ENCODE data around the gene LCA5L. TPM values are rescaled to one million over a fixed set of nuclear protein-coding genes. Genes with fewer than 3 reads are reported as not detected.

The LCA5L gene
- total and polyA plus RNA-seq, 10 of the 15 experiments (the other 5 are each of a cell fraction or from before 2014, with no cell fraction given) = 0.18 to 0.55 (median 0.27) TPM; not detected in 2

DNA sequence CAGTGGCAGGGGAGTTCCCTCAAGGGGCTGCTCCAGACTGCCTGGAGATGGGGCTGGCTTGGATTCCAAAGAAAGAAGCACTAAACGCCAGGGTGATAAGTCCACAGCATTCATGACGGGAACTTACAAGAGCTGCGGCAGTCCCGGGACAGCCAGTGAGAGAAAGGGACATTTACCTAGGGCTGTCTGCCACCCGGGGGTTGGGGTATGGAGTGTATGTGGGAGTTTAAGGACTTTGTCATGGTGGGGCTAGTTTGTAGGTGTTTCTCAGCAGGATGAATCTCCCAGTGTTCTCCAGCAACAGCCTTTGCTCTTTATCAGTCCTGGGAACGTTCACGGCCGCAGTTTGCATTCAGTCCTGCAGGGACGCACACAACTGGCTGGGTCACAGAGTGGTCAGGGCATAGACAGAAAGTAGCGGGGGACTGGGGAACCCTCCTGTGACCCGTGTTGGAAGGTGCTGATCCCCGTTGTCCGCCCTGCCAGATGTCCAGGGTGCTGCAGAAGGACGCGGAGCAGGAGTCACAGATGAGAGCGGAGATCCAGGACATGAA lies 55.3 kb downstream of the LCA5L start:
- H3K4me1 ChIP-seq (ENCODE audit: control insufficient read depth, insufficient read depth, low read length) = peaks cover 9% of the 10 kb centered on the region
- no peaks in the 10 kb centered on the region for H3K27me3 ChIP-seq (replicated peaks in 1 of 2; ENCODE audit: control insufficient read depth in 2 of 2, insufficient read depth in 2 of 2, low read length in 1 of 2)
- H3K27ac ChIP-seq (ENCODE audit: control insufficient read depth, insufficient read depth) = no peak overlapping the region
- intact Hi-C loops (cut with micrococcal nuclease; ENCODE audit: unreplicated experiment) = no loop called here
- RAD21 ChIA-PET (ENCODE audit: unreplicated experiment) = interaction anchor here (1.4 kb wide), 1 partner anchor 52 kb away, joined by 5 read pairs; no protein-coding TSS in a partner anchor
- no peaks in the 10 kb centered on the region for H3K9me3 ChIP-seq (replicated peaks; ENCODE audit: control insufficient read depth, insufficient read depth, low read length)
- no peak overlapping the region for H3K9ac ChIP-seq (ENCODE audit: control insufficient read depth, insufficient read depth, low read length)
- in situ Hi-C loops (cut with MboI) = no loop called here
- no peak for ATAC-seq
- no peak overlapping the region for H3K4me3 ChIP-seq
- no peak overlapping the region for H2AFZ ChIP-seq (ENCODE audit: control insufficient read depth, low read depth, low read length)
- H3K36me3 ChIP-seq (ENCODE audit: control insufficient read depth in 2 of 2, insufficient read depth in 2 of 2, low read length in 1 of 2) = peaks cover 6 to 9% of the 10 kb centered on the region in 2 experiments
- TF ChIP-seq MXI1 (IDR thresholded peaks at IDR 0.05; ENCODE audit: low read depth, low read length) = no peak
- TF ChIP-seq TARDBP (IDR thresholded peaks at IDR 0.05; ENCODE audit: borderline replicate concordance) = no peak
- no peak for TF ChIP-seq RUNX3 (IDR thresholded peaks at IDR 0.05; ENCODE audit: low read length)
- no peak for TF ChIP-seq BHLHE40 (IDR thresholded peaks at IDR 0.05; ENCODE audit: borderline replicate concordance in 1 of 2, low read depth in 2 of 2, low read length in 1 of 2)
- no peak for TF ChIP-seq EED (IDR thresholded peaks at IDR 0.05; ENCODE audit: low read depth)
- no peak for TF ChIP-seq MTA2 (IDR thresholded peaks at IDR 0.05; ENCODE audit: low read depth)
- no peak for TF ChIP-seq KDM1A (IDR thresholded peaks at IDR 0.05; ENCODE audit: borderline replicate concordance)
- FAIRE-seq = no peak
- WGBS (ENCODE audit: insufficient coverage, insufficient replicate concordance, low lambda C conversion rate, missing lambda C conversion rate) = 83% methylated on average over 16 of the region's 16 CpGs
- peaks cover 17% of the 10 kb centered on the region for H3K79me2 ChIP-seq (ENCODE audit: control insufficient read depth, insufficient read depth, low read length)
- CTCF ChIA-PET = interaction anchor here (1.2 to 1.9 kb wide), 3 partner anchors 87 to 207 kb away, joined by 3 to 6 read pairs (median 3); partner anchors contain the start of gene PSMG1
- SMC1A ChIA-PET (ENCODE audit: uncharacterized antibody, unreplicated experiment) = interaction anchor here (1.2 kb wide), 1 partner anchor 51 kb away, joined by 4 read pairs; no protein-coding TSS in a partner anchor
- no peak for DNase-seq (ENCODE audit: low read depth, low spot score)
- H4K20me1 ChIP-seq (ENCODE audit: control insufficient read depth, insufficient read depth) = no peaks in the 10 kb centered on the region
- no peak overlapping the region for H3K4me2 ChIP-seq (ENCODE audit: control insufficient read depth, insufficient read depth)
- POLR2A ChIA-PET = no interaction called here
- BruUV-seq (replicated peaks) = no TSS peak

DNA sequence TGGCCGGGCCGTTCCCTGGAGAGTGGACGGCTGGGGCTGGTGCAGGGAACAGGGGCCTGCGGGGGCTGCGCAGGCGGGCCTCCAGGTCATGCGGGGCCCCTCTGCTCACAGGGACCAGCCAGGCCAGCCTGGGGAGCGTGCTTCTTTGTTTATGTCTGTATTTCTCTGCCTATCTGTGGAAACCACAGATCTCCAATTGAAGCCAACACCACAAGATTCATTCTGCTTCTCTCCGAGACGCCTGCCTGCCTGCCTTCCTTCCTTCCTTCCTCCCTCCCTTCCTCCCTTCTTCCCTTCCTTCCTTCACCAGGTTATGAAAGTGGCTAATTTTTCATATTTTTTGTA lies 56.8 kb downstream of the LCA5L start:
- Histone ChIP-seq H3K4me3 (peak overlapping the region; percentile 71), H3K27ac (ENCODE audit: control insufficient read depth, insufficient read depth) (peak overlapping the region; percentile 71), H3K27me3 (replicated peaks in 1 of 2; ENCODE audit: control insufficient read depth in 2 of 2, insufficient read depth in 2 of 2, low read length in 1 of 2) (no peaks in the 10 kb centered on the region), H3K36me3 (ENCODE audit: control insufficient read depth in 2 of 2, insufficient read depth in 2 of 2, low read length in 1 of 2) (peaks cover 6 to 9% of the 10 kb centered on the region in 2 experiments), H3K79me2 (ENCODE audit: control insufficient read depth, insufficient read depth, low read length) (peaks cover 17% of the 10 kb centered on the region), H2AFZ (ENCODE audit: control insufficient read depth, low read depth, low read length) (peak overlapping the region; percentile 91), H3K9me3 (replicated peaks; ENCODE audit: control insufficient read depth, insufficient read depth, low read length) (no peaks in the 10 kb centered on the region), H3K9ac (ENCODE audit: control insufficient read depth, insufficient read depth, low read length) (peak overlapping the region; percentile 63; the same call in 1 of the 2 replicates), H4K20me1 (ENCODE audit: control insufficient read depth, insufficient read depth) (no peaks in the 10 kb centered on the region), H3K4me1 (ENCODE audit: control insufficient read depth, insufficient read depth, low read length) (peaks cover 9% of the 10 kb centered on the region), H3K4me2 (ENCODE audit: control insufficient read depth, insufficient read depth) (peak overlapping the region; percentile 91)
- intact Hi-C loops (cut with micrococcal nuclease; ENCODE audit: unreplicated experiment) = loop anchor here (2.0 to 5.0 kb wide), 3 partner anchors 40 to 206 kb away; partner anchors contain the start of genes BRWD1, HMGN1 and PSMG1
- POLR2A ChIA-PET = no interaction called here
- in situ Hi-C loops (cut with MboI) = loop anchor here (5.0 kb wide), 1 partner anchor 206 kb away; the partner anchor contains the start of gene PSMG1
- no TSS peak for BruUV-seq (replicated peaks)
- RAD21 ChIA-PET (ENCODE audit: unreplicated experiment) = no interaction called here
- ATAC-seq (no peak), DNase-seq (ENCODE audit: low read depth, low spot score) (no peak), FAIRE-seq (no peak)
- 2% methylated on average over 10 of the region's 10 CpGs for WGBS (ENCODE audit: insufficient coverage, insufficient replicate concordance, low lambda C conversion rate, missing lambda C conversion rate)
- CTCF ChIA-PET = no interaction called here
- TF ChIP-seq SP1 (IDR thresholded peaks at IDR 0.05; ENCODE audit: low read depth, low read length) = no peak
- peak; percentile 2; the same call in 1 of the 2 replicates for TF ChIP-seq RUNX3 (IDR thresholded peaks at IDR 0.05; ENCODE audit: low read length)
- SMC1A ChIA-PET (ENCODE audit: uncharacterized antibody, unreplicated experiment) = interaction anchor here (0.6 kb wide), 1 partner anchor 20 kb away, joined by 3 read pairs; no protein-coding TSS in a partner anchor

Measured in GM12878 (cell line).